Measurements from ENCODE around the gene ARHGEF11. TPM values are rescaled to one million over a fixed set of nuclear protein-coding genes. Genes with fewer than 3 reads are reported as not detected.

The ARHGEF11 gene
- total and polyA plus RNA-seq, 2 of the 4 experiments (the other 2 are of a cell fraction), result 16.8 to 17.2 TPM

DNA sequence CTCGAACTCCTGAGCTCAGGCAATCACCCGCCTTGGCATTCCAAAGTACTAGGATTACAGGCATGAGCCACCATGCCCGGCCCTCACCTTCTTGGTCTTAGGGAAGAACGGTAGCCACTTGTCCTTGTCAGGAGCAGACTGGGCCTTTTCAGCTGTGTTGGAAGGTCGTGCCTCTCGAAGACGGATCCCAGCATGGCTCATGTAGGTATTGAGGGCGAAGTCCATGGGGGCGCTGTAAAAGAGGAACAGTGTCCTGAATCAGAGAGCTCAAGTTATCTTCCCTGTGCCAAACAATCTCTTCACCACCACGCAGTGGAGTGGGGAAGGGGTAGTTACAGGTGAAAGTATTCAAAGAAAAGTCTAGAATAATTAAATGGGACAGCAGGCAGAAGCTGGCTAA, 89.2 kb downstream of the ARHGEF11 start:
- CTCF ChIA-PET, result no interaction called here

More for the DNA sequence above, 89.2 kb downstream of the ARHGEF11 start:
- POLR2A ChIA-PET (ENCODE audit: unreplicated experiment), result no interaction called here
- Histone ChIP-seq H3K79me1 (ENCODE audit: low read depth in 1 of 2, low read length in 2 of 2) (no peaks in the 10 kb centered on the region; a peak in 1 of 4 replicates), H3K56ac (ENCODE audit: extremely low read depth, insufficient read depth, low read length) (no peak overlapping the region), H2AK9ac (replicated peaks; ENCODE audit: low read depth, low read length, poor library complexity) (no peak overlapping the region), H2AFZ (replicated peaks; ENCODE audit: low read length, poor library complexity) (no peak overlapping the region), H3K4me2 (ENCODE audit: low read depth, low read length) (no peak overlapping the region), H2BK120ac (ENCODE audit: low read depth, low read length) (no peak overlapping the region), H3K27ac (ENCODE audit: insufficient read depth, low read length) (no peak overlapping the region), H3K4me3 (ENCODE audit: insufficient read depth, low read depth, low read length) (no peak overlapping the region), H4K91ac (ENCODE audit: insufficient read depth, low read depth, low read length) (no peak overlapping the region), H3K14ac (replicated peaks; ENCODE audit: low read depth, low read length) (no peak overlapping the region), H3K9me3 (ENCODE audit: control insufficient read depth, insufficient read depth, low read length) (no peaks in the 10 kb centered on the region), H2BK15ac (ENCODE audit: low read depth, low read length) (no peak overlapping the region), H4K5ac (ENCODE audit: low read depth, low read length) (no peak overlapping the region), H3K36me3 (ENCODE audit: control insufficient read depth, insufficient read depth, low read length) (peaks cover 57% of the 10 kb centered on the region), H3K4ac (ENCODE audit: low read depth, low read length) (no peak overlapping the region), H4K20me1 (ENCODE audit: insufficient read depth, low read length) (no peaks in the 10 kb centered on the region), H3K18ac (ENCODE audit: low read depth, low read length) (no peak overlapping the region), H3K9ac (ENCODE audit: low read depth, low read length) (no peak overlapping the region), H2AK5ac (ENCODE audit: low read depth, low read length) (no peak overlapping the region), H2BK20ac (ENCODE audit: low read depth, low read length) (no peak overlapping the region), H3K23ac (ENCODE audit: low read depth, low read length) (no peak overlapping the region), H4K8ac (ENCODE audit: low read depth in 2 of 2, low read length in 2 of 2) (no peak overlapping the region), H3K4me1 (ENCODE audit: control insufficient read depth, insufficient read depth, low read length) (peaks cover 3% of the 10 kb centered on the region; the same call in 1 of the 2 replicates), H3K27me3 (ENCODE audit: control insufficient read depth, insufficient read depth, low read length) (no peaks in the 10 kb centered on the region), H2BK5ac (ENCODE audit: low read depth, low read length, poor library complexity, severe bottlenecking) (no peak overlapping the region), H3K9me1 (ENCODE audit: insufficient read depth, low read length) (peaks cover 8% of the 10 kb centered on the region; the same call in 1 of the 2 replicates)
- dilution Hi-C loops (cut with HindIII; ENCODE audit: low sequenced_read_pairs, unreplicated experiment) (no loop called here), in situ Hi-C loops (cut with MboI; ENCODE audit: low sequenced_read_pairs) (no loop called here), intact Hi-C loops (cut with micrococcal nuclease) (no loop called here)
- no TSS peak for BruUV-seq (replicated peaks)
- ATAC-seq (ENCODE audit: low read depth) (no peak), DNase-seq (no peak)
- no peak for TF ChIP-seq RAD21 (IDR thresholded peaks at IDR 0.05; ENCODE audit: low read length)
- TF ChIP-seq POLR2A (IDR thresholded peaks at IDR 0.05; ENCODE audit: low read depth, low read length), result no peak
- WGBS, 2 experiments (ENCODE audit: extremely low coverage in 2 of 2, insufficient read length in 1 of 2), result 96% methylated on average over 4 of the region's 10 CpGs; no CpG with 5 or more reads in 1 of the 2 experiments

Data from IMR-90 (cell line).